ENCODE results near the gene TSG101.

Gene TSG101, protein sequence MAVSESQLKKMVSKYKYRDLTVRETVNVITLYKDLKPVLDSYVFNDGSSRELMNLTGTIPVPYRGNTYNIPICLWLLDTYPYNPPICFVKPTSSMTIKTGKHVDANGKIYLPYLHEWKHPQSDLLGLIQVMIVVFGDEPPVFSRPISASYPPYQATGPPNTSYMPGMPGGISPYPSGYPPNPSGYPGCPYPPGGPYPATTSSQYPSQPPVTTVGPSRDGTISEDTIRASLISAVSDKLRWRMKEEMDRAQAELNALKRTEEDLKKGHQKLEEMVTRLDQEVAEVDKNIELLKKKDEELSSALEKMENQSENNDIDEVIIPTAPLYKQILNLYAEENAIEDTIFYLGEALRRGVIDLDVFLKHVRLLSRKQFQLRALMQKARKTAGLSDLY

DNA sequence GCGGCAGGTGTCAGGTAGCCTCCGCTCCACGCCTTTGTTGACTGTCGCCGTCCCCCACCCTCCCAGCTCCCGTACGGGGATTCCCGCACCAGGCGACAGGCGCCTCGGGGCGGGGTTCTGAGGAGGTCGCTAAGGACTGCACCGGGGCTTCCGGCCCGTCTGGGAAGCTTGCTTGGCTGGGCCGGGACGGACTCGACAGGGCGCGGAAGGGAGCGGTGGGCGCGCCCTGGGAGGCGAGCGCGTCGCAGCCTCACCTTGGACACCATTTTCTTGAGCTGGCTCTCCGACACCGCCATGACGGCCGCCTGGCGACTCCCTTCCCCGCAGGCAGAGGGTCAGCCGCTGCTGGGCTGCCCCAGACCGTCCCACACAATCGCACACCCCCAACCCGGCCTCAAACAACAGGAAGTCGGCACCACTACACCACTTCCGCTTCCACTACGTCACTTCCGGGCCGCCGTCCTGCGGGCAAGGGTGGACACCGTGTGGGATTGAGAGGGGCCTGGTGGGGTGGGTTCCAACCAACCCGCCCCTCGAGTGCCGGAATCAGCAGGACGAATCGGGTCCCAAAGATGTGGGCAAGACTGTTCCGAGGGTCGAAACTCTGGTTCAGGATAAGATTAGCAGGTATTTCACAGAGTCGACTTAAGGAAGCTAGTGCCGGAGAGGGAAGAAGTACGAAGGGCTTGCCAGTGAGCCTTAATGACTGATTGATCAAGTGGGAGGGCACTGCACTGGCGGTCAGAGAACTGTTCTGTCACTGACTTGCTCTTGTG lies at the start of gene TSG101:
TSS of gene TSG101 (minus strand) at position 422 of the 776 bp plus-strand sequence. CDS start at position 296, 126 bp downstream.
- peak; percentile 94 for DNase-seq

DNA sequence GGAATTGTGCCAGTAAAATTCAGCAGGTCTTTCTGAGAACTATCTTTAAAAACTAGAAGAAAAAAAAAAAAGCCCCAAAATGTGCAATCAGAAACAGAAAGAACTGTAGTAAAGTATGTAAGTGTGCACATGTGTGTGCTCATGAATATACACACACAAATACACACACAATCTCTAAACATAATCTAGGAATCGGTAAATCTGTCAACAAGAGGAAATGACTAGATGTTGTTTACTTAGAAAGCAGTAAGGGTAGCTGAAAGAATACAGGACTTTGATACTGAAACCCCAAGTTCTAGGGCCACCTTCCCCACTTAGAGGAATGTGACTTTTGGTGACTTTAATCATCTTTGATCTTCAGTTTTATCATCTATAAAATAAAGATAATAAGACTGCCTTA lies 48.6 kb upstream of the TSG101 start:
- no peak for DNase-seq

GRCh38 chr11:18567081-18567480 lies 40.3 kb upstream of the TSG101 start:
- no peak for DNase-seq

GRCh38 chr11:18566406-18566805 lies 39.7 kb upstream of the TSG101 start:
- no peak for DNase-seq

DNA sequence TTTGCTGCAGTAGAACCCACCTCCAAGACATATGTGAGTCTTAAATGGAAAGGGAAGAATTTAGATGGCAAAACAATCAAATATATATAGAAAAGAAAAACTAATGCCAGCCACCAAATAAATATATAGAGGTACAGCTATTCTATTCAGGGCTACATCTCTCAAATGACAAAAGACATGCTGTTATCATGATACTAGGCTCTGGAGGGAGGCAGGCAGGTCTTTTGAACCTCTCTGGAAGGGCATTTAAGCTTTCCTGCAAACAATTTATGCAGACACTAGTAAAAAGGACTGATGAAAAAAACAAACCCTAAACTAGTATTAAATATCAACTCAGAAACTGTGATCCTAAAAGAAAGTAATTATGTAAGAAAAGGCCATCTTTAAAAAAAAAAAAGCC lies 37.4 kb upstream of the TSG101 start:
- no peak for DNase-seq

- no peak for DNase-seq
Measured at GRCh38 chr11:18563090-18563730, 36.5 kb upstream of the TSG101 start.

- no peak for DNase-seq
Measured at GRCh38 chr11:18548001-18548400, 21.3 kb upstream of the TSG101 start.

- peak; percentile 64 for DNase-seq
Measured at GRCh38 chr11:18540207-18541009, 13.7 kb upstream of the TSG101 start.

- no peak for DNase-seq
Measured at GRCh38 chr11:18536209-18536608, 9.5 kb upstream of the TSG101 start.

- no peak for DNase-seq
Measured at GRCh38 chr11:18534245-18534644, 7.5 kb upstream of the TSG101 start.

DNA sequence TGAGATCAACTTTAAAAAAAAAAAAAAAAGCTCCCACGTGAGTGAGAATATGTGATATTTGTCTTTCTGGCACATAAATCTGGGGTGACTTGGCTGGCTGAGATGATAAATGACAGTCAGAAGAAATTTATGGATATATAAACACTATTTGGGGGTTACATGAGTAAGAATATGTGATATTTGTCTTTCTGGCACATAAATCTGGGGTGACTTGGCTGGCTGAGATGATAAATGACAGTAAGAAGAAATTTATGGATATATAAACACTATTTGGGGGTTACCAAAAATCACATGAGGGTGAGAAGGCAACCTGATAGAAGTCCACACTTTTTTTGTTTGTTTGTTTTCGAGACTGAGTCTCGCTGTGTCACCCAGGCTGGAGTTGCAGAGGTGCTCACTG lies 6.6 kb upstream of the TSG101 start:
- no peak for DNase-seq

DNA sequence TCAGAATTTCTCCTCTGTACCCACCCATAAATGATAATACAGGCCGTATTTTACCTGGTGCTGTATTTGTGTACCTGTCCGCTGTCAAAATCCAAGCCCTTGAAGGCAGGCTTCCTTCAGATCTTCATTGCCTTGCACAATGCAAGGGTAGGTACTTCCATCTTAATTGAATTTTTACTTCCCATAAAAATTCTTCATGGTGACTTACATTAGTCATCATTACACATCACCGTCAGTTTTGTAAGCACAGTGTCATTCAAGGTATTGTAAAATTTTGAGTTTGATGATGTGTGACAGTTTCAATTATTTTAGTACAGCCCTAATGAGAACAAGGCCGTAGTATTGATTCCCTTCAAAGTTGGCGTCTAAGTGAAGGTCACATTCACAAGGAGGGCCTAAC lies 770 bp upstream of the TSG101 start:
- DNase-seq: peak; percentile 30

GRCh38 chr11:18526130-18526520 lies 617 bp downstream of the TSG101 start:
- no peak for DNase-seq

DNA sequence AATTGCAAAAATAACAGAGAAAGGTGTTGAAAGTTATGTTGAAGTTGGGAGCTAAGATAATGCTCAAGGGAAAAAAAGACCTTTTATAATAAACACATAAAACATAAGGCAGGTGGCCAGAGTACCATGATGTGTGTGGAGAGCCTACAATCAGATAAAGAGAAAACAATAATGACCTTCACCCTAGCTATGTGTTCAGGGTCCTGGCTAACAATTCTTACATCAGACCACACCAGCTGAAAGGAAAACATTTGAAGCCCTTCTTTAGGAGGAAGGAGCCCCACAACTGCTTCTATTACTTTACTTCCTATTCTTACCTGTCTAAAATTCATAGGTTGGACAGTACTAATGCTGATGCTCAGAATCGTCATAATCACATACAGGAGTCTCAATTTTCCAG lies 2.5 kb downstream of the TSG101 start:
- DNase-seq: no peak

DNA sequence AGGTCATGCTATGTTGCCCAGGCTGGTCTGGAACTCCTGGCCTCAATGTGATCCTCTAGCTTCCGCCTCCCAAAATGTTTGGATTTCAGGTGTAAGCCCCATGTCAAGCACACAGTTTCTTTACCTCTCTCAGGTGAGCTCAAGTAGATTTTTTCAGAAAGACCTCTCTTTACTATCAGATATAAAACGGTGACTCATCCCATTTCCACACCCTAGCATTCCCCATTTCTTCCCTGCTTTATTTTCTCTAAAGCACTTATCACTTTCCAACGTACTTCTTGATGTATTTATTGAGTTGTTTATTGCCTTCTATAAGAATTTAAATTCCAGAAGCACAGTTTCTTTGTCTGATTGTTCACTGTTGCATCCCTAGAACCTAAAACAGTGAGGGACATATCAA lies 3.7 kb downstream of the TSG101 start:
- no peak for DNase-seq

GRCh38 chr11:18522388-18522787 lies 4.4 kb downstream of the TSG101 start:
- peak; percentile 14 for DNase-seq

DNA sequence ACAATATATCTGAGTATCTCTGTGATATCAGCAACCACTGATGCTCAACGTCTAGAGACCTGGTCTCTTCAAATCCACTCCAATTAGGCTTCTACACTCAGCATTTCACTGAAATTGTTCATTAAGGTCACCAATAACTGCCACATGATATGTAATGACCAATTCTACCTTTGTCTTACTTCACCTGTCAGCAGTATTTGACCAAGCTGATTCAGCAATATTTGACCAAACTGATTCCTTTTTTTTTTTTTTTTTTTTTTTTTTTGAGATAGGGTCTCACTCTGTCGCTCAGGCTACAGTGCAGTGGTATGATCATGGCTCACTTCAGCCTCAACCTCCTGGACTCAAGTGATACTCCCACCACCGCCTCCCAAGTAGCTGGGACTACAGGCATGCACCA lies 5.6 kb downstream of the TSG101 start:
- DNase-seq: no peak

- DNase-seq: no peak
Measured at GRCh38 chr11:18502352-18502751, 24.4 kb downstream of the TSG101 start.

- no peak for DNase-seq
Measured at GRCh38 chr11:18501629-18502028, 25.1 kb downstream of the TSG101 start.

DNA sequence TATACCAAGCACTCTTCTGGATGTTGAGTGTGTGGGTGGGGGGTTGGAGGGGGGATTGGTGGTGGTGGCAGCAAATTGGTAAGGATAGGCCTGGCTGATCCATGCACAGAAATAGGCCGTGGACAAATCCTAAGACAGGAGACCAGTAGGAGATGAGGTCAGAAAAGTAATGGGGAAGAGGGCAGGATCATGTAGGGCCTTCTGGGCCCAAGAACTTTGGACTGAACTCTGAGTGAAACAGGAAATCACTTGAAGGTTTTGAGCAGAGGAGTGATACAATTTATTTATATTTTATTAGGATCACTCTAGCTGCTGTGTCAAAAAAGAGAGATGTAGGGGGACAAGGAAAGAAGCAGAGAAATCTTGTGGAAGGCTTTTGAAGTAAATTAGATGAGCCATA lies 28.7 kb downstream of the TSG101 start:
- no peak for DNase-seq

DNA sequence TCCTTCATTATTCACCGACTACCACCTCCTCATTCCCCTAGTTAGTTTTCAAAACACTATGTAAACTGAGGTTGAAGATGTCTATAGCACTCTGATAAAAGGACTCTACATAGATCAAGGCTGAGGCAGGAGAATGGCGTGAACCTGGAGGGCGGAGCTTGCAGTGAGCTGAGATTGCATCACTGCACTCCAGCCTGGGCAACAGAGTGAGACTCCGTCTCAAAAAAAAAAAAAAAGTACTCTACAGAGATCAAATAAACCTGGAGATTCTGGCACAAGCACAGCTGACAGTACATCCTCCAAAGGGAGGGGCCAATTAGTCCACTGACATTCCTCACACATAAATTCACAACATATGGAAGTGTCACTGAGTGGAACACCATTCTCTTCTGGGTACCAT lies 31.0 kb downstream of the TSG101 start:
- DNase-seq: no peak

- DNase-seq: no peak
Measured at GRCh38 chr11:18495271-18495670, 31.5 kb downstream of the TSG101 start.

- no peak for DNase-seq
Measured at GRCh38 chr11:18493310-18493709, 33.4 kb downstream of the TSG101 start.

All from CD4-positive, alpha-beta T cell treated with Interleukin-21 for 1 hour (primary cell).